Choroid plexus epithelial cell (primary cell): ENCODE results near the gene AK6.

ENCODE experiments used
- DNase-seq: peaks from one replicate; pipeline ENCODE4 v3.0.0-alpha.2; 2010; ENCODE audit warnings: low read depth
- H3K4me3 ChIP-seq: 2 replicates; pipeline ENCODE4 v1.5.1; 2011; ENCODE audit warnings: low read depth, mild to moderate bottlenecking, control low read depth, low read length, moderate library complexity
- CTCF ChIP-seq: conservative IDR thresholded peaks from 2 replicates; pipeline ENCODE4 v1.5.1; 2011; ENCODE audit warnings: low read depth, mild to moderate bottlenecking, control low read depth, inconsistent platforms, low read length, moderate library complexity

The AK6 gene

DNA sequence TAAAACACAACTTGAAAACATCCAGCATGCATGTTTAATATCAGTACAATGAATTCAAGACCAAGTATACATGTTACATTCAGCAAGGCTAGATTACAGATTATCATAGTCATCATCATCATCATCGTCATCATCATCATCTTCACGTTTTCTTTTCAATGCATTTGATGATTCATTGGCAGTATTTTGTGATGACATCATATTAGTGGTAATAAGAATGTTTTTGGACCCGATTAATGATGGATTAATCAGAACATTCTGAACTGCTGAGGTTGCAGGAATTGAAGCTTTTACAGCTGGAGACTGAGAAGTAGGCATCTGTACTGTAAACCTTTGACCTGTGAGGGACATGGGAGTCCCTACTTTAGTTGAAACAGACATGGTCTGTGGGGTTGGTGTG is 4.5 kb downstream of the AK6 start:
- no peak overlapping the region for H3K4me3 ChIP-seq
- no peak for TF ChIP-seq CTCF
- DNase-seq, result no peak

GRCh38 chr5:69364414-69364813 is 4.9 kb downstream of the AK6 start:
- TF ChIP-seq CTCF, result peak; percentile 49
- H3K4me3 ChIP-seq, result no peak overlapping the region
- DNase-seq, result peak; percentile 54

GRCh38 chr5:69360442-69360841 is 8.9 kb downstream of the AK6 start:
- no peak for DNase-seq
- no peak overlapping the region for H3K4me3 ChIP-seq
- no peak for TF ChIP-seq CTCF

DNA sequence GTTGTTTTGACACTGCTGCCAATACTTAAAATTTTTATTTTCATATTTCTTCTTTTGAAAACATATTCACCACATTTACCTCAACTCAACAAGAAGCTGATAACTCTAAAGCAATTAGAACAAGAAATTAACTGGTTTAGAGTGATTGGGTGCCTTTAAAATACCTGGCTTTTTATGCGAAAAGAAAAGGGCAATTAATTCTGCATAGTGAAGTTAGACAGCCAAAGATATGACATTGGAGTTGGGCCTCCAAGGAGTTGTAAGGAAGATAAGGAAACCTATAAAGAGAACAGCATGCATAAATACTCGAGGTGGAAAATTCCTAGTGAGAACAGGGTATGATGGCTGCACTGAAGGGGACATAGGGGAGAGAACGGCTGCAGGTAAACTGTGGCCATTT is 9.6 kb downstream of the AK6 start:
- no peak overlapping the region for H3K4me3 ChIP-seq
- DNase-seq, result no peak
- TF ChIP-seq CTCF, result no peak

DNA sequence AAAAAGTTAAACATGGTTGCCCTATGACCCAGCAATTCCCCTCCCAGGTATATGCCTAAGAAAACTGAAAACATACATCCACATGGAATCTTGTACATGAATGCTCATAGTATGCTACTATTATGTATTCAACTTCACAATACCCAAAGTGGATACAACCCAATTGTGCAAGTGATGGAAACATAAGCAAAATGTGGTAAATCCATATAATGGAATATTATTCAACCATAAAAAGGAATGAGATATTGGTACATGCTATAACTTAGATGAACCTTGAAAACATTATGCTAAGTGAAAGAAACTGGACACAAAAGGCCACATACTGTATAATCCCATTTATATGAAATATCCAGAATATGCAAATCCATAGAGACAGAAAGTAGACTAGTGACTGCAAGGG is 18.7 kb downstream of the AK6 start:
- no peak for TF ChIP-seq CTCF
- H3K4me3 ChIP-seq, result no peak overlapping the region
- no peak for DNase-seq

DNA sequence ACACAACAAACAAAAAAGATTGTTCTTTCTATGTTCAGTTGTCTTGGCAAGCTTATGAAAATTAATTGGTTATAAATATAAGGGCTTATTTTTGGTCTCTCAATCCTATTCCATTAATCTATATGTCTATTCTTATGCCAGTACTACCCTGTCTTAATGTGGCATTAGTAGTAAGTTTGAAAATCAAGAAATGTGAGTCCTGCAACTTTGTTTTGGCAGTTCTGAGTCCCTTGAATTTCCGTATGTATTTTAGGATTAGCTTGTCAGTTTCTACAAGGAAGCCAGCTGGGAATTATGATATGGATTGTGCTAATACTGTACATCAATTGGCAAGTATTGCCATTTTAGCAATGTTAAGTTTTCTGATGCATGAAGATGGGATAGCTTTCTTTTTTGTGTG is 26.2 kb downstream of the AK6 start:
- no peak for TF ChIP-seq CTCF
- no peak overlapping the region for H3K4me3 ChIP-seq
- no peak for DNase-seq

GRCh38 chr5:69341520-69342161 is 27.7 kb downstream of the AK6 start:
- DNase-seq, result no peak
- TF ChIP-seq CTCF, result no peak
- H3K4me3 ChIP-seq, result no peak overlapping the region
